Activated T-helper 1 cell treated with Interleukin-2 at 50 U/mL for 16 hours (primary cell): ENCODE measurements around the gene CDH24.
"Not testable (repeated sequence)": the region's sequence is repeated elsewhere in the genome, so short reads cannot be mapped to it uniquely, and the experiment has no call there.

ENCODE experiments used
- DNase-seq: peaks from one replicate; pipeline ENCODE4 v3.0.0-alpha.2; 2020; ENCODE audit warnings: low read depth

Gene CDH24

GRCh38 chr14:23021434-23021833, 35.9 kb downstream of the CDH24 start:
- no peak for DNase-seq

GRCh38 chr14:23020143-23021128, 36.9 kb downstream of the CDH24 start:
- no peak for DNase-seq

GRCh38 chr14:23018107-23018506, 39.2 kb downstream of the CDH24 start:
- DNase-seq = no peak

DNA sequence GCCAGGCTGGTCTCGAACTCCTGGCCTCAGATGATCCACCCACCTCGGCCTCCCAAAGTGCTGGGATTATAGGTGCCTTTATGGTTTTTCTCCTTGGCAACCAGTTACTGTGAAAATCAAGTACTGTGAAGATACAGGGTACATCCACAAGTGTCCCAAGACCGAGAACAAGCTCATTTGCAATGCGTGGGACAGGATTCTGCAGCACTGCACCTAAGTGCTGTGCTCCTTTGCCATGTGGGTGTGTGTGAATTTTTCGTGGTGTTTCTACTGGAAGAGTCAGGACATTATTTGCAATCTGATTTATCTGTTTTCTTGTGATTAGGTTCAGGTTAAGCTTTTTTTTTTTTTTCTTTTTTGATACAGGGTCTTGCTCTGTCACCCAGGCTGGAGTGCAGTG, 40.2 kb downstream of the CDH24 start:
- DNase-seq = no peak

DNA sequence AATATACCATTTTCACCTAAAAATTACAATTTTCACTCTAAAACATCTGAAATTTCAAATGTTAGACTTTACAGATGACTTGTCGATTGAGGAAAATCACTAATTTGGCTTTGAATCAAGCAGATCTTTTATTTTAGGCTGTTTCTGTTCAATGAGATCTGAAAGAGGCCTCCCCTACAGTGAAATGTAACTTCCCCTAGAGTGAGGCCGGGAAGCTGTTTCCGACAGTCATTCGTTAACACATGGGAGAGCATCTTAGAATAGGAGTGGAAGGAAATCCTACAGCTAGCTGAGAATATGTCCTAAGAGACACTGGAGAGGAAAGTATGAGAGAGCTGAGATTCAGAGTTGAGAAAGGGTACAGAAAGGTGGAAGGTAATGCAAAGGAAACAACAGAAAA, 41.7 kb downstream of the CDH24 start:
- no peak for DNase-seq

- DNase-seq = not testable (repeated sequence)
Observed at GRCh38 chr14:23013749-23014054, 43.6 kb downstream of the CDH24 start.

DNA sequence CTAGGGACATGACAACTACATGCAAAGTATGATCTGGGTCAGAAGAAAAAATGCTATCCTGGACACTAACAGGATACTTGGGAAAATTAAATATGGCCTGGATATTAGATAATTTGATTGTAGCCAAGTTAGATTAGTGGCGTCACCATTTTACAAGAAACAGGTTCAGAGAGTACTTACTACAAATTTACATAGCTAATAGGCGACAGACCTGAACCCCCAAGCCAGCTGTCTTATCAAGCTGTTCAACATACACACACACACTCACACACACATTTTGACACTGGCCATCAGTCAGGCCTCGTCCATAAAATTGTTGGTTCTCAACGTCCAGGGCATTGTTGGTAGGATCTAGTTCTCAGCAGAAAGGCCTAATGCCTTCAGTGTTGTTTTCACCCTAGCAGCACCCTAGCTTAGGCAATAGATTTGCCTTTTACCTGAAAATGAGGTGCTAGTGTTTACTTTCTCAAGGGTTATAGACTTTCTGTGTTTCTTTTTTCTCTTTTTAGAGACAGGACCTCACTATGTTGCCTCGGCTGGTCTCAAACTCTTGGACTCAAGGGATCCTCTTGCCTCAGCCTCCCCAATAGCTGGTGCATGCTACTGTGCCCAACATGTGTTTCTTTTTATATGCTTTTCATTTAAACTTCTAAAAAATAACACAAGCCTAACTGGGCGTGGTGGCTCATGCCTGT, 44.1 kb downstream of the CDH24 start:
- DNase-seq = no peak

DNA sequence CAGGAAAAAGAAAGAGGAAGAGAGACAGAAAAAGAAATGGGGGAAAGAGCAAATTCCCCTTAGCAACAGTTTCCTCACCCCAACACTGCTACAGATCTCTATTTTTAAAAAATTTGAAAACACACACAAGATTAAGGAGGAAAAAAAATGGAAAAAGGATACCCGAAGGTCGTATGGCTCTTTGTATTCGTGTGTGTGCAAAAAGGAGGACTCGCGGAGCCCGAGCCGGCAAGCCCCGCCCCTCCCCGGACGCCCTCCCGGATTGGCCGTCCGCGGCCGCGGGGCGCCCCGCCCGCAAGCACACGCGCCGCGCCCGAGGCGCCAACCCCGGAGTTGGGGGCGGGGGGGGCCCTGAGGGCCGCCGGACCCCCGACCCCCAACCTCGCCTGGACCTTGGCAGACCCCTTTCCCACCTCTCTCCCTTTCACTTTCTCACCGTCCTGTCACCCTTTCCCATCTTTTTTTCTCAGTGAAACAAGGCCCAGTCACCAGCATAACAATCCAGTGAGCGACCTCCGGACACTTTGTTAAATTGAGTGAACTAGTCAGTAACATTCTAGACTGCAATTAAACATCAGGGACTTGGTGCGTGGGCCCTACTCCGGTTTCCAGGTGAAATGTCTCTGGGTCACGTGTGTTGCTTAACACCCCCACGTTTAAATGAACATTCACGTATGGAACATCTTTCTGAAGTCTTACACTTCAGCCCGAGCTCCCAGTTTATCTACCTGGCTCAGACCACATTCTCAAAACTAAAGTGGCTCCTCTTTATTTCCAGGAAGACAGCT, 47.2 kb downstream of the CDH24 start, which contains the start of gene C14orf93:
Gene C14orf93 (minus strand): TSS at position 205 of the 788 bp plus-strand sequence. CDS start 11,120 bp downstream, outside the sequence.
- peak; percentile 69 for DNase-seq

GRCh38 chr14:23009483-23009938, 47.8 kb downstream of the CDH24 start:
- DNase-seq = no peak

GRCh38 chr14:23008831-23009230, 48.5 kb downstream of the CDH24 start:
- DNase-seq = no peak

GRCh38 chr14:23006544-23007419, 50.5 kb downstream of the CDH24 start:
- DNase-seq = peak; percentile 94

DNA sequence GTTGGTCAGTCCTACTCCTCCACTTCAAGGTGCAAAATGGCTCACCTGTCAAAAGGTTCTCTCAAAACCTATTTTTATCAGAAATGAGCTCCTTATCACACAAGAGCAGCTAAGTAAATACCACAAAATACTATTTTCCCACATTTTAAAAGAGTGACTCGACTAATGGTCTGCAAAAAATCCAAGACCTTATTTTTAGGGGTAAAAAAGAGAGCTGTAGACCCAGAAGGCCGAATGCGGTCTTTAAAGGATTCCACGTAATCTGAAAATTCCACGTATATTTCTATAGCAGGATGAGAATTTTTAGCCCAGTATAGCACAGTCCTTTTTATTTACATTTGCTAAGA, 51.2 kb downstream of the CDH24 start:
- no peak for DNase-seq

GRCh38 chr14:23005451-23006187, 51.7 kb downstream of the CDH24 start:
- DNase-seq = no peak

- not testable (repeated sequence) for DNase-seq
Observed at GRCh38 chr14:23004274-23004673, 53.0 kb downstream of the CDH24 start.

- DNase-seq = no peak
Observed at GRCh38 chr14:23002592-23002991, 54.7 kb downstream of the CDH24 start.

- no peak for DNase-seq
Observed at GRCh38 chr14:23000860-23001259, 56.5 kb downstream of the CDH24 start.

DNA sequence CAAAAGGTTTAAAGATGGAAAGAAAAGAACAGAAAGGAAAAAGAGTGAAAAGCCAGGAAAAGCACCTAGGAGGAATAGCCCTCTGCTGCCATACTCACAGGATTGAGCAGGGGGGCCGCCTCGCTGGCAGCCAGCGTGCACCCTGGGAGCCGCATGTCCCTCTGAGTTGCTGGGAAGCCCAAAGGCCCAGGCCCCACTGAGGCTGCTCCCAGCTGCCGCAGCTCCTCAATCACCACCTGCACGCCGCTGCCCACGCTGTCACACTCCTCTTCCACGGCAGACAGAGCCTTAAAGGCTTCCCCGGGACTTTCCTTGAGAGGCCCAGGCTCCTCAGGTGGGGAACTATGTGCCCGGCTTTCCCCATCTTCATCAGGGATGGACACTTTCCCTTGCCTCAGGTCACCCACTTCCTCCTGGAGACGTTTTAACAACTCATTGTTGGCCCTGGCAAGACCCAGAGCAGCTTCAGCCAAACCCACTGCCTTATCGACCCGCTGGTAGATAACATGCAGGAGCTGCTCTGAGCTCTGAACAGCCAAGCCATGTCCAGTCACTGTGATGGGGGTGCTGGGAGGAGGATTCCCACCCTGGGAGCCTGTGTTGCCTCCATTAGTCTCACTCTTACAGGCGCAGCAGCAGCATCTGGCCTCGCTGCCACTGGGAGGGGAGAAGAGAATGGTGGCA, 58.8 kb downstream of the CDH24 start:
- DNase-seq = no peak

- DNase-seq = no peak
Observed at GRCh38 chr14:22997676-22998323, 59.5 kb downstream of the CDH24 start.
